Activated T-helper 17 cell treated with anti-CD3 and anti-CD28 coated beads, Interleukin-2, amount 50 U/mL, for 72 hours (primary cell): Measurements from ENCODE around the gene GAK. TPM values are rescaled to one million over a fixed set of nuclear protein-coding genes. Genes with fewer than 3 reads are reported as not detected.
"Not testable (repeated sequence)": the region's sequence is repeated elsewhere in the genome, so short reads cannot be mapped to it uniquely, and the experiment has no call there.

ENCODE experiments used
- ATAC-seq: fragments of 150-1000 bp; cut with Tn5 transposase; replicated peaks from 2 replicates; pipeline ENCODE4 v1.10.0; 2021; ENCODE audit warnings: mild to moderate bottlenecking, moderate library complexity
- H3K27ac Mint-ChIP-seq: one replicate; pipeline ENCODE4 v1.8.0; 2022; ENCODE audit warnings: mixed read lengths
- H3K27me3 Mint-ChIP-seq: one replicate; pipeline ENCODE4 v1.8.0; 2022; ENCODE audit warnings: mixed read lengths
- H3K36me3 Mint-ChIP-seq: one replicate; pipeline ENCODE4 v1.8.0; 2022; ENCODE audit warnings: low read depth, mild to moderate bottlenecking, mixed read lengths
- H3K4me1 Mint-ChIP-seq: one replicate; pipeline ENCODE4 v1.8.0; 2022; ENCODE audit warnings: mixed read lengths
- H3K4me3 Mint-ChIP-seq: one replicate; pipeline ENCODE4 v1.8.0; 2022; ENCODE audit warnings: mild to moderate bottlenecking, mixed read lengths
- H3K9me3 Mint-ChIP-seq: one replicate; pipeline ENCODE4 v1.8.0; 2022; ENCODE audit warnings: mixed read lengths
- total RNA-seq, 2 donors: library from RNA; stranded (reverse); gene quantifications; one replicate each; pipeline ENCODE4 v1.2.3, GENCODE V29; 2022

GAK gene
- total RNA-seq, 2 donors from 2014 or later = 108 to 129 TPM

DNA sequence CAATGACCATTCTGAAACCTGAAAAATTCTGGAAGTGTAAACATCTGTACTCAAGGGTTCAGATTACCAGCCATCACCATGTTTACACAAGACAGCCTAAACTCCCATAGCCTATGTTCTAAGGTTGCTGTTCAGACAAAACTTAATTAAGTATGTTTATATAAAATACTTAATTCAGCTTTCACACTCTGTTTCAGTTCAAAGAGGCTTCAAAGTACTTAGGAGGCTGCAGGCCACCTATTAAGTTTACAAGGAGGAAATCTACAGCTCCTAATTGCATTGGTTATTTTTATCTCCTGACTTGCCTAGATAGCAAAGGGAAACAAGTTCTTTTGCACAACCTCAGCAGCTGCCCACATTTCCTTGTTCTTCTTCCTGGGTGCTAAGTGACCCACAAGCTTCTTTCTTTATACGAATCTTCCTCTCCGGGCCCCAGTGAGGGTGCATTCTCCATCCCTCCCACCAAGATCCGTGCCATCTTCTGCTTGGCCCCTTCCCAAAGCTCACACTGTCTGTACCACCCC, 2.0 kb downstream of the GAK start:
- ATAC-seq = no peak
- Mint-ChIP-seq H3K4me1 (peaks cover 29% of the 10 kb centered on the region), H3K9me3 (no peaks in the 10 kb centered on the region), H3K4me3 (peak overlapping the region; percentile 94), H3K36me3 (peaks cover 30% of the 10 kb centered on the region), H3K27me3 (no peaks in the 10 kb centered on the region), H3K27ac (peak overlapping the region; percentile 89)

GRCh38 chr4:929096-929765, 2.9 kb downstream of the GAK start:
- ATAC-seq = no peak
- no peaks in the 10 kb centered on the region for H3K9me3 Mint-ChIP-seq
- H3K4me3 Mint-ChIP-seq = peak overlapping the region; percentile 21
- H3K27ac Mint-ChIP-seq = peak overlapping the region; percentile 43
- H3K4me1 Mint-ChIP-seq = peaks cover 37% of the 10 kb centered on the region
- no peaks in the 10 kb centered on the region for H3K27me3 Mint-ChIP-seq
- H3K36me3 Mint-ChIP-seq = peaks cover 30% of the 10 kb centered on the region

DNA sequence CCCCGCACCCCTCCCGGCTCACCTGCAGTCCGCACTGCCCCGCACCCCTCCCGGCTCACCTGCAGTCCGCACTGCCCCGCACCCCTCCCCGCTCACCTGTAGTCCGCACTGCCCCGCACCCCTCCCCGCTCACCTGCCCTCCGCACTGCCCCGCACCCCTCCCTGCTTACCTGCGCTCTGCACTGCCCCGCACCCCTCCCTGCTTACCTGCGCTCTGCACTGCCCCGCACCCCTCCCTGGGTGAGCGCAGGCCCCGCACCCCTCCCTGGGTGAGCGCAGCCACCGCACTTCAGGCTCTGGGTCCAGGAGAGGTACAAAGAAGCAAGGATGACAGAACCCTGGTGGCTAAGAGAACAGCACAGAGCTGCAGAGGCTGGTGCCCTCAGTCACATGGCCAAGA, 4.5 kb downstream of the GAK start:
- ATAC-seq, H3K27ac Mint-ChIP-seq, H3K4me3 Mint-ChIP-seq, H3K9me3 Mint-ChIP-seq, H3K27me3 Mint-ChIP-seq: not testable (repeated sequence)
- H3K36me3 Mint-ChIP-seq = peaks cover 33% of the 10 kb centered on the region
- H3K4me1 Mint-ChIP-seq = peaks cover 45% of the 10 kb centered on the region

DNA sequence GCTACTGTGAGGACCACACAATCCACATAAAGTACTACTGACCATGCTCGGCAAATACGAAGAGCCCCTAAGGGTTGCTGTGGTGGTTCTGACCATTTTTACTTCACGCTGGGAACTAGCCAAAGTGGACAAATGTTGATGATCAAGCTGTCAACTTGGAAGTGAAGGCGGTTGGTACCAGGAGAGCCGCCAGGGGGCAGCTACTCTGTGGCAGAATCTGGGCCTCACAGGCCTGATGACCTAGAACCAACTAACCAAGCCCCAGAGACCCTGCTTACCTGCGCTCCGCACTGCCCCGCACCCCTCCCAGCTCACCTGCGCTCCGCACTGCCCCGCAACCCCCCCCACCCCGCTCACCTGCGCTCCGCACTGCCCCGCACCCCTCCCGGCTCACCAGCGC, 5.6 kb downstream of the GAK start:
- H3K27ac Mint-ChIP-seq = peak overlapping the region; percentile 91
- no peak for ATAC-seq

GRCh38 chr4:925771-926500, 6.2 kb downstream of the GAK start:
- H3K36me3 Mint-ChIP-seq = peaks cover 34% of the 10 kb centered on the region
- peaks cover 53% of the 10 kb centered on the region for H3K4me1 Mint-ChIP-seq
- peak overlapping the region; percentile 91 for H3K27ac Mint-ChIP-seq
- no peak for ATAC-seq
- H3K27me3 Mint-ChIP-seq = no peaks in the 10 kb centered on the region
- no peaks in the 10 kb centered on the region for H3K9me3 Mint-ChIP-seq
- H3K4me3 Mint-ChIP-seq = peak overlapping the region; percentile 72

More for the DNA sequence above, 5.6 kb downstream of the GAK start:
- Mint-ChIP-seq H3K9me3 (no peaks in the 10 kb centered on the region), H3K4me1 (peaks cover 52% of the 10 kb centered on the region), H3K4me3 (peak overlapping the region; percentile 72), H3K36me3 (peaks cover 34% of the 10 kb centered on the region), H3K27me3 (no peaks in the 10 kb centered on the region)

DNA sequence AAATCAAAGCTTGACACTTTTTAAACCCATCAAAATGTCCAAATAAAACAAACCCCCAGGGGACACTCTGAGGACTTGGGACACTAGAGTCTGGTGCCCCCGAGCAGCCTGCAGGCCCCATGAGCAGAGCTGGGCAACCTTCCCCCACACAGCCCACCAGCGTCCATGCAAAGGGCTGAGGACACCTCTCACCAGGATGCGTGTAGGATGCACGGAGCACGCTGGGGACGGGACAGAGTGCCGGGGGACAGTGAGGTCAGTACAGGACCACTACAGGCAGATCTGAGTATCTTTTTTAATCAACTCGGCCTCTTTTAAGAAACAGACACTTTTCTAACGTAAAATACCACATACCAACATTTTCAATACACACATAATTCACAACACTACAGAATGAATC, 6.9 kb downstream of the GAK start:
- H3K4me3 Mint-ChIP-seq = peak overlapping the region; percentile 72
- peaks cover 45% of the 10 kb centered on the region for H3K4me1 Mint-ChIP-seq
- peak overlapping the region; percentile 91 for H3K27ac Mint-ChIP-seq
- ATAC-seq = no peak
- no peaks in the 10 kb centered on the region for H3K9me3 Mint-ChIP-seq
- H3K36me3 Mint-ChIP-seq = peaks cover 32% of the 10 kb centered on the region
- H3K27me3 Mint-ChIP-seq = no peaks in the 10 kb centered on the region

- peak overlapping the region; percentile 72 for H3K4me3 Mint-ChIP-seq
- H3K27me3 Mint-ChIP-seq = no peaks in the 10 kb centered on the region
Observed at GRCh38 chr4:924107-925096, 7.7 kb downstream of the GAK start.

DNA sequence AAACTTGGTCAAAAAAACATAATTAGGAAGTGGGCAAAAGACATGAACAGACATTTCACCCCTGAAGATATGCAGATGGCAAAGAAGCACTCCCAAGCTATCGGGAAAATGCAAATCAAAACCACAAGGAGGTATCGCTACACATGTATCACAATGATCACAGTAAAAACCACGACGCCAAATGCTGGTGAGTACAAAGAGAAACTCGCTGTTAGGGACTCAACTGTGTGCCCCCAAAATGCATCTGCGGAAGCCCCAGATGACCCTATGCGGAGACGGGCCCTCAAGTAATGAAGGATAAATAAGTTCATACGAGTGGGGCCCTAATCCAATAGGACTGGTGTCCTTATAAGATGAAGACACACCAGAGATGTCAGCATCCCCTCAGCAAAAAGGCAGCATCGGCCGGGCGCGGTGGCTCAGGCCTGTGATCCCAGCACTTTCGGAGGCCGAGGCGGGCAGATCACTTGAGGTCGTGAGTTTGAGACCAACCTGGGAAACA, 10.2 kb downstream of the GAK start:
- Mint-ChIP-seq H3K9me3 (peaks cover 4% of the 10 kb centered on the region), H3K4me3 (peak overlapping the region; percentile 74), H3K27ac (peak overlapping the region; percentile 91), H3K36me3 (peaks cover 29% of the 10 kb centered on the region), H3K4me1 (peaks cover 52% of the 10 kb centered on the region), H3K27me3 (no peaks in the 10 kb centered on the region)
- peak; percentile 83 for ATAC-seq

More at GRCh38 chr4:924107-925096, 7.7 kb downstream of the GAK start:
- peaks cover 32% of the 10 kb centered on the region for H3K36me3 Mint-ChIP-seq
- H3K9me3 Mint-ChIP-seq = no peaks in the 10 kb centered on the region
- H3K27ac Mint-ChIP-seq = peak overlapping the region; percentile 91
- ATAC-seq = peak; percentile 71
- peaks cover 46% of the 10 kb centered on the region for H3K4me1 Mint-ChIP-seq

DNA sequence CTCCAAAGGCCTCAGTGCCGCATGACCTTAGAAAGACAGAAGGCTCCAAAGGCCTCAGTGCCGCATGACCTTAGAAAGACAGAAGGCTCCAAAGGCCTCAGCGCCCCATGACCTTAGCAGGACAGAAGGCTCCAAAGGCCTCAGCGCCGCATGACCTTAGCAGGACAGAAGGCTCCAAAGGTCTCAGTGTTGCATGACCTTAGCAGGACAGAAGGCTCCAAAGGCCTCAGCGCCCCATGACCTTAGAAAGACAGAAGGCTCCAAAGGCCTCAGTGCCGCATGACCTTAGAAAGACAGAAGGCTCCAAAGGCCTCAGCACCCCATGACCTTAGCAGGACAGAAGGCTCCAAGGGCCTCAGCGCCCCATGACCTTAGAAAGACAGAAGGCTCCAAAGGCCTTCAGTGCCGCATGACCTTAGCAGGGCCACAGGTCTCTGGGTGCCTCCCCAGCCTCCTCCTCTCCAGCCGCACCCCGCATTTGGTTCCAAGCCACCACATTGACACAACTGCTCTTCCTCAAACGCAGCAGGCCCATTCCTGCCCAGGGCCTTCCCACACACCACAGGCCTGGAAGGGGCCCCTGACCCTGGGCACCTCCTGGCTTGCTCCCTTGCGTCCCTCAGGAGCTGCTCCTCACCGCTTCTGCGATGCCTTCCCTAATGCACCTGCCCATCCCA, 13.0 kb downstream of the GAK start:
- peak overlapping the region; percentile 11 for H3K27ac Mint-ChIP-seq
- H3K36me3 Mint-ChIP-seq = peaks cover 24% of the 10 kb centered on the region
- H3K27me3 Mint-ChIP-seq, H3K4me3 Mint-ChIP-seq, ATAC-seq, H3K9me3 Mint-ChIP-seq: not testable (repeated sequence)
- H3K4me1 Mint-ChIP-seq = peaks cover 48% of the 10 kb centered on the region

DNA sequence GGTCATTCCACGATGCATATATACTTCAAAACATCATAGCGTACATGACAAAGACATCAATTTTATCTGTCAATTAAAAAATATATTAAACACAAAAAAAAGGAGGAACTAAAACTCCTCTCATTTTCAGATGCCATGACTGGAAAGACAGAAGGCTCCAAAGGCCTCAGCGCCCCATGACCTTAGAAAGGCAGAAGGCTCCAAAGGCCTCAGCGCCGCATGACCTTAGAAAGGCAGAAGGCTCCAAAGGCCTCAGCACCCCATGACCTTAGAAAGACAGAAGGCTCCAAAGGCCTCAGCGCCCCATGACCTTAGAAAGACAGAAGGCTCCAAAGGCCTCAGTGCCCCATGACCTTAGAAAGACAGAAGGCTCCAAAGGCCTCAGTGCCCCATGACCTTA, 13.5 kb downstream of the GAK start:
- not testable (repeated sequence) for H3K4me3 Mint-ChIP-seq, H3K9me3 Mint-ChIP-seq, ATAC-seq, H3K27me3 Mint-ChIP-seq
- Mint-ChIP-seq H3K36me3 (peaks cover 24% of the 10 kb centered on the region), H3K27ac (peak overlapping the region; percentile 41), H3K4me1 (peaks cover 46% of the 10 kb centered on the region)

- no peak for ATAC-seq
- H3K4me1 Mint-ChIP-seq = peaks cover 45% of the 10 kb centered on the region
- H3K4me3 Mint-ChIP-seq = no peak overlapping the region
- H3K27ac Mint-ChIP-seq = peak overlapping the region; percentile 41
- H3K36me3 Mint-ChIP-seq = peaks cover 24% of the 10 kb centered on the region
- peaks cover 4% of the 10 kb centered on the region for H3K9me3 Mint-ChIP-seq
- H3K27me3 Mint-ChIP-seq = no peaks in the 10 kb centered on the region
Observed at GRCh38 chr4:917992-918391, 14.1 kb downstream of the GAK start.

DNA sequence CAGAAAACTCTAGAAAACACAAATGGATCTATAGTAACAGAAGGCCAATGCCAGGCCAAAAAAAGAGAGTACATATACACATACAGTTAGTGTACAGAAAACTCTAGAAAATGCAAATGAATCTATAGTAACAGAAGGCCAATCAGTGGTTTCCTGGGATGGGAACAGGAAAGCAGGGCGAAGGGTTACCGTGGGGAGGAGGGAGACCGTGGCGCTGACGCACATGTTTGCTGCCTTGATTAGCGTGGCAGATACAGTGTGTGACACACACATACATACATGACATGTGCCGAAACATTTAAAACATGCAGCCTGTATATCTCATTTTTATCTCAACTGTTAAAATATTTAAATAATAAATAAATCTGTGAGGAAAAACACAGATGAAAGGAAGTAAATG, 14.7 kb downstream of the GAK start:
- no peak for ATAC-seq
- no peak overlapping the region for H3K4me3 Mint-ChIP-seq
- H3K27ac Mint-ChIP-seq = no peak overlapping the region
- H3K27me3 Mint-ChIP-seq = no peaks in the 10 kb centered on the region
- peaks cover 40% of the 10 kb centered on the region for H3K4me1 Mint-ChIP-seq
- H3K36me3 Mint-ChIP-seq = peaks cover 24% of the 10 kb centered on the region
- H3K9me3 Mint-ChIP-seq = peaks cover 4% of the 10 kb centered on the region

DNA sequence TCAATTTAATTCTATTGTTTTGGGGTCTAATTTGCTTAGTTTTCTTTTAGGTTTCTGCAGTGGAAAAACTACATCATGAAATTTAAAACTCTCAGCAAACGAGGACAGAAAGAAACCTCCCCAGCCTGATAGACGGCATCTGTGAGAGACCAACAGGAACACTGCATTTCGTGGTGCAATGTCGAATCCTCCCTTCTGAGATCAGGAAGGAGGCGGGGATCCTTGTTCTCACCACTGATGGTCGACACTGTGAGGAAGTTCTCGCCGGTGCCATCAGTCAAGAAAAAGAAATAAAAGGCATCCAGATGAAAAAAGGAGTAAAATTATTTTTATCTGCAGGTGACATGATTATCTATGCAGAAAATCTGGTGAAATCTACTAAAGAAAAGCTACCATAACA, 16.5 kb downstream of the GAK start:
- peak overlapping the region; percentile 56 for H3K4me3 Mint-ChIP-seq
- H3K4me1 Mint-ChIP-seq = peaks cover 28% of the 10 kb centered on the region
- peaks cover 31% of the 10 kb centered on the region for H3K36me3 Mint-ChIP-seq
- peak overlapping the region; percentile 93 for H3K27ac Mint-ChIP-seq
- no peaks in the 10 kb centered on the region for H3K27me3 Mint-ChIP-seq
- ATAC-seq = no peak
- peaks cover 4% of the 10 kb centered on the region for H3K9me3 Mint-ChIP-seq
